MV-4-11 (cell line): ENCODE measurements around the gene PDE6A.

ENCODE experiments used
- DNase-seq: peaks from one replicate; lab custom pipeline; 2025; lab: John Stamatoyannopoulos, UW

The PDE6A gene

DNA sequence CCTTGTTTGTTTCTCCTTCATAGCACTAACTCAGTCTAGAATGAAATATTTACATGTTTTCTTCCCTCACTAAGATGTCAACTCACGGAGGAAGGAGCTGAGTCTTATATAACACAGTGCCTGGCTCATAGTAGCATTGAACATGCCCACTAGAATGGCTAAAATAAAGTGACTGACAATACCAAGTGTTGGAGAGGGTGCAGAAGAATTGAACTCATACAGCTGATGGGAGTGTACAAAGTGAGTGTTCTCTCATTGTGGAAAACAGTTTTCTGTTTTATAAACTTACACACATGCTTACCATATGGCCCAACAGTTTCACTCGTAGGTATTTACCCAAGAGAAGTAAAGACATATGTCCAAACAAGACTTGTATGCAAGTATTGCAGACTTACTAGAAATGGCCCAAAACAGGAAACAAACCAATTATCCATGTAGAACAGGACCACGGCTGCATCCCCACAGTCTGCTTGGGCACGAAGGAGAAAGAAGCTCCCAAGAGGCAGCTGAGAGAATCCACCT lies 127.0 kb downstream of the PDE6A start:
- DNase-seq = no peak

DNA sequence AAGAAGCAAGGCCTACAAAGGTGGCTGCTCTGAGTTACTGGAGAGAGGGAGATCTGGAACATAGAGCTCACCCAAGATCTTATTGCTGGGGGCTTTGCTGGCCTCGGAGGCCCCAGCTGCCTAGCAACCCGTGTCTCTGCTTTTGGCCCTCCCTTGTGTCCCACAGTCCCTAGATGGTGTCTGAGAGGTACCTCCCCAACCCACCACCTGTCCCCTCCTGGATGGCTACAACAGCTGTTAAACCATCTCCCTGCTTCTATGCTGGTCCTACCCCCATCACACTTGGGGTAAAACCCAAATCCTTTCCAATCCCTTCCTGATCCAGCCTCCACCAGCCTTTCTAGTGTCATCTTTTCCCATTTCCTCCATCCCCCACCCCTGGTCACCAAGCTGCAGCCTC lies 127.9 kb downstream of the PDE6A start:
- DNase-seq = no peak

DNA sequence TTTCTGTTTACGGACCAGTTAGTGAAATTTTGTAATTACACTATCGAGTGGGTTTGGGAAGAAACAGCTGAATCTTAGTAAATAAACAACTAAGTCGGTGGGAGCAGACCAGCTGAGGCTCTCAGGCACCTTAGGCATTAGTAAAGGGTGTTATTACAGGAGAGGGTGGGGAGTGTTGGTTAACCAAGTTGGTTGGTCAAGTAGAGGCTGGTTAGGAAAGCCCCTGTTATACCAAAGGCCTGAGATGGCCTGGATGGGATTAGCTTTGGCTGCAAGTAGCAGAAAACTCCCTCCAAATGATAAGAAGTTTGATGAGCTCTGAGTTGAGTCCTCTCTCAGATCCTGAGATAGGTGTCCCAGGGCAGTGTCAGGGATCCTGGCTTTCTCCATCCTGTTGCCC lies 133.1 kb downstream of the PDE6A start:
- DNase-seq = no peak

DNA sequence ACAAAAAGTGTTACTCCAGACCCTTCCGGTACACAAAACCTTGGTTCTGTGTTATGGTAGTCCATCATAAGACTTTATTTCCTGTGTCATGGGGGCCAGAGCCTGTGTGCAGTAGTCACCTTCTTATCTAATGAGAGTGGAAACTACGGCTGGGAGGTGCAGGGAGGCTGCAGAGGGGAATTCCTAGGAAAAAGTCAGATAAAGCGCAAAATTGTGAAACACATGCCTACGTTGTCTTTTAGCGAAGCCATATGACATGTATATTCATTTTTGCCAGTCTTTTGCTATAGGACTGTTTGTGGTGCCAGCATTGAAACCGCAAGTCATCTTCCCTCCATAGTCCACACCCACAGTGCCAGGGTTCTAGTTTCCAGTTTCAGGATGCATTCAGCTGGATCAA lies 133.7 kb downstream of the PDE6A start:
- DNase-seq = no peak

DNA sequence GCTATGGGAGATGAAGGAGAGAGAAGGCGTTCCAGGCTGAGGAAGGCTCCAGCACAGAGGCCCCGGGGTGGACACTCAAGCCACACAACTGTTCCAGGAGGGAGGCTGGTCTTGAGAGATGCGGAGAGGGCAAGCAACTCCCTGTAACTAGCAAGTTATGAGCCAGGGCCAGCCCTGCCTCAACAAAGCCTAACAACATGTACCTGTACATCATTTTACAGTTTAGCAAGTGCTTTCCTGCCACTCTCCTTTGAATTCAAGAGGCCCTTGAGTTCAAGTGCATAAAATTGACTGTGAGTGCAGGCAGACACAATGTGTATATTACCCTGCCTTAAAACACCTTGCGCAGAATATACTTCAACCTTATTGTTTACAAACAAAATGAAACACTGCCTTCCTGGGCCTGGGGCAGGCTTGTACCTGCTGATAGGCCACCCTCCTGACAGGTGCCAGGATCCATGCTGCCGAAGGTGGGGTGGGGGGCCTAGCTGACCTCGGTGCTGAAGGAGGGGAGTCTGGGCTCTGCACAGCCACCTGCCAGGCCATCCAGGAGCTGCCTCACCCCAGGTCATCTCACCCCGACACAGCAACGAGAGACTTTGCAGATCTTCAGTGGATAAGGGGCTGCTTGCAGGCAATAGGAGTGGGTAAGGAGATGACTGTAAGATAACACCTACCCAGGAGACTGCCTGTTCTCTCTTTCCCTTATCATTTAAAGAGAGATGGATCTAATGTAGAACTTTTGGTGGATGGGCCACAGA lies 134.5 kb downstream of the PDE6A start:
- DNase-seq = no peak

DNA sequence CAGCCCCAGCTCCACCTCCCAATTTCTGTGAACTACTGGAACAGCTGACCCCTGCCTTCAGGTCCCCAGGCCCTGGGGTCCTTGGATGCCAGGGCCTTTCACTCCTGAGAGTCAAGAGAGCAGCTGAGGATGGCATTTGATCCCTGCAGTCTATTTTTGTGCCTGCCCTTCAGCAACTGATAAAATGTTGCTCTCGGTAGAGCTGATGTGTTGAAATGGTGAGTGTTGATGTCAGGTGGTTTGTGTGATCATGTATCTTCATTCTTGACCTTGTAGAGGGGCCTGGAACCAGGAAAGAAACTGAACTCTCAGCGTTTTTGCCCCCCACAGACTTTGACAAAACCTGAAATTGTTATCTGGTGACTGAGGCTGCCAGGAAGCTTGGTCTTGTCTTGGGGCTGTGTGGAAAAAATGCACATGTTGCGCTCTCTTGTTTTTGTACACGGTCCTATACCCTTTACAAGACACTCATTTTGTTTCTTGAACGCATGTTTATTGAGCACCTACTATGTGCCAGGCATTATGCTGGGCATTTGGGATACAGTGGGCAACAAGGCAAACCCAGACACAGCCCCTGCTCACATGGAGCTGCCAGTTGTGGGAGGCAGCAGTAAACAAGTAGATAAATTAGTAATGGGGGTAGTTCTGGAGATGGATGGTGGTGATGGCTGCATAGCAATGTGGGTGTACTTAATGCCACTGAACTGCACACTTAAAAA lies 136.2 kb downstream of the PDE6A start:
- DNase-seq = no peak
